HG03432 (cell line): ENCODE results near the gene SAMD10.
A peak's percentile ranks its signal among the peaks of the same experiment; 100 is the strongest.
"Not testable (repeated sequence)": the region's sequence is repeated elsewhere in the genome, so short reads cannot be mapped to it uniquely, and the experiment has no call there.

Source experiments
- ATAC-seq: cut with Tn5 transposase; IDR thresholded peaks from one replicate; pipeline ENCODE4 v1.9.1; 2021; ENCODE audit warnings: mild to moderate bottlenecking, moderate library complexity; ENCODE audit not compliant: unreplicated experiment

Gene SAMD10

GRCh38 chr20:63979557-63980316, at the start of gene SAMD10:
Gene SAMD10, minus strand, starts transcription at chr20:63979642. Its CDS starts 175 bp downstream, at chr20:63979467.
- peak; percentile 29 for ATAC-seq

- no peak for ATAC-seq
Observed at GRCh38 chr20:64027981-64028685, 48.7 kb upstream of the SAMD10 start.

- ATAC-seq: no peak
Observed at GRCh38 chr20:64025826-64026412, 46.5 kb upstream of the SAMD10 start.

GRCh38 chr20:64025101-64025825, 45.8 kb upstream of the SAMD10 start:
- no peak for ATAC-seq

GRCh38 chr20:64024141-64024990, 44.9 kb upstream of the SAMD10 start:
- ATAC-seq: no peak

GRCh38 chr20:64023361-64024140, 44.1 kb upstream of the SAMD10 start:
- ATAC-seq: no peak

- no peak for ATAC-seq
Observed at GRCh38 chr20:64022671-64023360, 43.4 kb upstream of the SAMD10 start.

- no peak for ATAC-seq
Observed at GRCh38 chr20:64021124-64021975, 41.9 kb upstream of the SAMD10 start.

GRCh38 chr20:64015635-64016034, 36.2 kb upstream of the SAMD10 start:
- no peak for ATAC-seq

- ATAC-seq: not testable (repeated sequence)
Observed at GRCh38 chr20:64012385-64013154, 33.1 kb upstream of the SAMD10 start.

- peak; percentile 40 for ATAC-seq
Observed at GRCh38 chr20:64011366-64011779, 31.9 kb upstream of the SAMD10 start.

GRCh38 chr20:64010711-64011237, 31.3 kb upstream of the SAMD10 start:
- ATAC-seq: peak; percentile 61

GRCh38 chr20:64009811-64010387, 30.5 kb upstream of the SAMD10 start:
- no peak for ATAC-seq

- no peak for ATAC-seq
Observed at GRCh38 chr20:64006902-64007301, 27.5 kb upstream of the SAMD10 start.

GRCh38 chr20:64006490-64006889, 27.0 kb upstream of the SAMD10 start:
- no peak for ATAC-seq

- no peak for ATAC-seq
Observed at GRCh38 chr20:64005394-64005793, 26.0 kb upstream of the SAMD10 start.
